ENCODE results near the gene ST3GAL4.
"Not testable (repeated sequence)": the region's sequence is repeated elsewhere in the genome, so short reads cannot be mapped to it uniquely, and the experiment has no call there.

Gene ST3GAL4

GRCh38 chr11:126366064-126366822 is 10.8 kb downstream of the ST3GAL4 start:
- no peak for DNase-seq

- DNase-seq: not testable (repeated sequence)
Observed at GRCh38 chr11:126366823-126367654, 11.6 kb downstream of the ST3GAL4 start.

- not testable (repeated sequence) for DNase-seq
Observed at GRCh38 chr11:126367806-126368205, 12.3 kb downstream of the ST3GAL4 start.

GRCh38 chr11:126368336-126369119 is 13.0 kb downstream of the ST3GAL4 start:
- not testable (repeated sequence) for DNase-seq

- DNase-seq: no peak
Observed at GRCh38 chr11:126370016-126370415, 14.5 kb downstream of the ST3GAL4 start.

- DNase-seq: no peak
Observed at GRCh38 chr11:126371595-126371994, 16.1 kb downstream of the ST3GAL4 start.

GRCh38 chr11:126373389-126374066 is 18.0 kb downstream of the ST3GAL4 start:
- not testable (repeated sequence) for DNase-seq

- DNase-seq: not testable (repeated sequence)
Observed at GRCh38 chr11:126374562-126375300, 19.2 kb downstream of the ST3GAL4 start.

GRCh38 chr11:126375726-126376125 is 20.2 kb downstream of the ST3GAL4 start:
- DNase-seq: peak; percentile 43

GRCh38 chr11:126378763-126379162 is 23.3 kb downstream of the ST3GAL4 start:
- no peak for DNase-seq

GRCh38 chr11:126380909-126381308 is 25.4 kb downstream of the ST3GAL4 start:
- no peak for DNase-seq

- not testable (repeated sequence) for DNase-seq
Observed at GRCh38 chr11:126381960-126382359, 26.5 kb downstream of the ST3GAL4 start.

GRCh38 chr11:126382641-126383040 is 27.2 kb downstream of the ST3GAL4 start:
- not testable (repeated sequence) for DNase-seq

- no peak for DNase-seq
Observed at GRCh38 chr11:126383339-126384335, 28.2 kb downstream of the ST3GAL4 start.

- no peak for DNase-seq
Observed at GRCh38 chr11:126384449-126385070, 29.1 kb downstream of the ST3GAL4 start.

- no peak for DNase-seq
Observed at GRCh38 chr11:126385991-126386728, 30.7 kb downstream of the ST3GAL4 start.

GRCh38 chr11:126386729-126387071 is 31.2 kb downstream of the ST3GAL4 start:
- not testable (repeated sequence) for DNase-seq

- DNase-seq: no peak
Observed at GRCh38 chr11:126387857-126388256, 32.4 kb downstream of the ST3GAL4 start.

GRCh38 chr11:126390272-126390867 is 34.9 kb downstream of the ST3GAL4 start:
- DNase-seq: no peak

Measured in eye (tissue), 1 donor.